ENCODE data around the gene PHACTR1. TPM values are rescaled to one million over a fixed set of nuclear protein-coding genes. Genes with fewer than 3 reads are reported as not detected.

PHACTR1 gene
- total RNA-seq, 1 donor from 2014 or later = 2.2 TPM

- Histone ChIP-seq H3K27me3 (ENCODE audit: control insufficient read depth, insufficient read depth, low read length) (no peaks in the 10 kb centered on the region), H3K4me3 (ENCODE audit: low read depth, low read length) (no peak overlapping the region), H3K36me3 (ENCODE audit: control insufficient read depth, insufficient read depth, low read length) (no peaks in the 10 kb centered on the region)
- DNase-seq (ENCODE audit: low read depth) = no peak
- TF ChIP-seq CTCF (IDR thresholded peaks at IDR 0.05; ENCODE audit: insufficient read depth, low read length, poor library complexity, severe bottlenecking) = no peak
Measured at GRCh38 chr6:13066820-13067219, 350.3 kb downstream of the PHACTR1 start.

GRCh38 chr6:13068586-13069210 is 352.1 kb downstream of the PHACTR1 start:
- no peak for TF ChIP-seq CTCF (IDR thresholded peaks at IDR 0.05; ENCODE audit: insufficient read depth, low read length, poor library complexity, severe bottlenecking)
- no peak for DNase-seq (ENCODE audit: low read depth)
- Histone ChIP-seq H3K36me3 (ENCODE audit: control insufficient read depth, insufficient read depth, low read length) (no peaks in the 10 kb centered on the region), H3K27me3 (ENCODE audit: control insufficient read depth, insufficient read depth, low read length) (no peaks in the 10 kb centered on the region), H3K4me3 (ENCODE audit: low read depth, low read length) (no peak overlapping the region)

GRCh38 chr6:13071550-13072345 is 355.2 kb downstream of the PHACTR1 start:
- TF ChIP-seq CTCF (IDR thresholded peaks at IDR 0.05; ENCODE audit: insufficient read depth, low read length, poor library complexity, severe bottlenecking) = no peak
- H3K4me3 ChIP-seq (ENCODE audit: low read depth, low read length) = no peak overlapping the region
- no peaks in the 10 kb centered on the region for H3K36me3 ChIP-seq (ENCODE audit: control insufficient read depth, insufficient read depth, low read length)
- H3K27me3 ChIP-seq (ENCODE audit: control insufficient read depth, insufficient read depth, low read length) = no peaks in the 10 kb centered on the region
- no peak for DNase-seq (ENCODE audit: low read depth)

GRCh38 chr6:13072686-13073347 is 356.2 kb downstream of the PHACTR1 start:
- TF ChIP-seq CTCF (IDR thresholded peaks at IDR 0.05; ENCODE audit: insufficient read depth, low read length, poor library complexity, severe bottlenecking) = no peak
- H3K27me3 ChIP-seq (ENCODE audit: control insufficient read depth, insufficient read depth, low read length) = no peaks in the 10 kb centered on the region
- H3K4me3 ChIP-seq (ENCODE audit: low read depth, low read length) = no peak overlapping the region
- H3K36me3 ChIP-seq (ENCODE audit: control insufficient read depth, insufficient read depth, low read length) = no peaks in the 10 kb centered on the region
- DNase-seq (ENCODE audit: low read depth) = no peak

GRCh38 chr6:13074415-13075140 is 358.0 kb downstream of the PHACTR1 start:
- TF ChIP-seq CTCF (IDR thresholded peaks at IDR 0.05; ENCODE audit: insufficient read depth, low read length, poor library complexity, severe bottlenecking) = no peak
- no peak for DNase-seq (ENCODE audit: low read depth)
- no peaks in the 10 kb centered on the region for H3K36me3 ChIP-seq (ENCODE audit: control insufficient read depth, insufficient read depth, low read length)
- no peaks in the 10 kb centered on the region for H3K27me3 ChIP-seq (ENCODE audit: control insufficient read depth, insufficient read depth, low read length)
- H3K4me3 ChIP-seq (ENCODE audit: low read depth, low read length) = no peak overlapping the region
